GM10248 (cell line): ENCODE data around the gene RPL3.

Experiments used
- CTCF ChIA-PET: fragments of 300-600 bp; sonication (Branson Sonifier 250); formaldehyde crosslinking; extraction: SDS; loops from one replicate; lab custom pipeline; 2021; ENCODE audit warnings: antibody characterized with exemption; lab: Yijun Ruan, JAX
- POLR2A ChIA-PET: fragments of 350-650 bp; sonication (Branson Sonifier 250); formaldehyde crosslinking; extraction: SDS; loops from one replicate; lab custom pipeline; 2020; ENCODE audit warnings: antibody characterized with exemption; lab: Yijun Ruan, JAX
- DNase-seq: peaks from one replicate; pipeline ENCODE4 v3.0.0; 2012; ENCODE audit errors: extremely low spot score
- TF ChIP-seq, protein P1 (sequence below): IDR thresholded peaks from 2 replicates; pipeline ENCODE4 v1.5.1; 2012; ENCODE audit warnings: mild to moderate bottlenecking, low read depth; ENCODE audit errors: extremely low read depth, missing control alignments, control extremely low read depth

RPL3 gene

DNA sequence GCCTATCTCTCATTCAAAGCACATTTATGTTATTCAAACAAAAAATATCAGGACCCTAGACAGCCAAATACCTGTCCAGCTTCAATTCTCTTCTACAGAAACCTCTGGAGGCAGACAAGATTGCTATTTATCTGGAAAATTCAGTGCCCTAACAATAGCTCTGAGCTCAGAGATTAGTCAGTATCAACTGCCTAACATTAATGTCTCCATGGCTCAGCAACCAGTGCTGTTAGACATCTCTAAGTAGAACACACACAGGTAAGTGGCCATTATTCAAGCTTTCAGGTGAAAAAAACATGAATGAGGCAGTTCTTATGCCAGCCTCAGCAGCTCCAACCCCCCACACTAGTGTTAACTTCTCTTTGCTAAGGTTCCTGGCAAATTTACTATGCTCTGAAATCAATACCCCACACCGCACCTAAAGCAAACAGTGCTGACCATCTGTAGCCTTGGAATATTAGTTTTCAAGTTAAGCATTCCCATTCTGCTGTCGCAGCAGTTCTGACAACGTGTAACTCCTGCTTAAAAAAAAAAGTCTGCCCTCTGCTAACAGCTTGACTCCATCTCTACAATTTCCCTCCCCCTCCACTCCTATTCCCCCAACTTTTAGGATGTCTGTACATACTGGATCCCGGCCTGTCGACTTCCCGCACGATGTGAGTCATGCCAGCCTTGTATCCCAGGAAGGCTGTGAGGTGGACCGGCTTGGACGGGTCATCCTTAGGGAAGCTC, 1.5 kb downstream of the RPL3 start:
- ChIA-PET CTCF (interaction anchor here (0.9 to 7.2 kb wide), 16 partner anchors 8 to 726 kb away, joined by 3 to 106 read pairs (median 4); partner anchors contain the start of gene ATF4), POLR2A (interaction anchor here (0.5 to 6.4 kb wide), 29 partner anchors 8 to 726 kb away, joined by 3 to 69 read pairs (median 4); partner anchors contain the start of genes ATF4, CBX7, MIEF1 and TAB1)
- DNase-seq = no peak
- TF ChIP-seq, protein P1, sequence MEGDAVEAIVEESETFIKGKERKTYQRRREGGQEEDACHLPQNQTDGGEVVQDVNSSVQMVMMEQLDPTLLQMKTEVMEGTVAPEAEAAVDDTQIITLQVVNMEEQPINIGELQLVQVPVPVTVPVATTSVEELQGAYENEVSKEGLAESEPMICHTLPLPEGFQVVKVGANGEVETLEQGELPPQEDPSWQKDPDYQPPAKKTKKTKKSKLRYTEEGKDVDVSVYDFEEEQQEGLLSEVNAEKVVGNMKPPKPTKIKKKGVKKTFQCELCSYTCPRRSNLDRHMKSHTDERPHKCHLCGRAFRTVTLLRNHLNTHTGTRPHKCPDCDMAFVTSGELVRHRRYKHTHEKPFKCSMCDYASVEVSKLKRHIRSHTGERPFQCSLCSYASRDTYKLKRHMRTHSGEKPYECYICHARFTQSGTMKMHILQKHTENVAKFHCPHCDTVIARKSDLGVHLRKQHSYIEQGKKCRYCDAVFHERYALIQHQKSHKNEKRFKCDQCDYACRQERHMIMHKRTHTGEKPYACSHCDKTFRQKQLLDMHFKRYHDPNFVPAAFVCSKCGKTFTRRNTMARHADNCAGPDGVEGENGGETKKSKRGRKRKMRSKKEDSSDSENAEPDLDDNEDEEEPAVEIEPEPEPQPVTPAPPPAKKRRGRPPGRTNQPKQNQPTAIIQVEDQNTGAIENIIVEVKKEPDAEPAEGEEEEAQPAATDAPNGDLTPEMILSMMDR = no peak

DNA sequence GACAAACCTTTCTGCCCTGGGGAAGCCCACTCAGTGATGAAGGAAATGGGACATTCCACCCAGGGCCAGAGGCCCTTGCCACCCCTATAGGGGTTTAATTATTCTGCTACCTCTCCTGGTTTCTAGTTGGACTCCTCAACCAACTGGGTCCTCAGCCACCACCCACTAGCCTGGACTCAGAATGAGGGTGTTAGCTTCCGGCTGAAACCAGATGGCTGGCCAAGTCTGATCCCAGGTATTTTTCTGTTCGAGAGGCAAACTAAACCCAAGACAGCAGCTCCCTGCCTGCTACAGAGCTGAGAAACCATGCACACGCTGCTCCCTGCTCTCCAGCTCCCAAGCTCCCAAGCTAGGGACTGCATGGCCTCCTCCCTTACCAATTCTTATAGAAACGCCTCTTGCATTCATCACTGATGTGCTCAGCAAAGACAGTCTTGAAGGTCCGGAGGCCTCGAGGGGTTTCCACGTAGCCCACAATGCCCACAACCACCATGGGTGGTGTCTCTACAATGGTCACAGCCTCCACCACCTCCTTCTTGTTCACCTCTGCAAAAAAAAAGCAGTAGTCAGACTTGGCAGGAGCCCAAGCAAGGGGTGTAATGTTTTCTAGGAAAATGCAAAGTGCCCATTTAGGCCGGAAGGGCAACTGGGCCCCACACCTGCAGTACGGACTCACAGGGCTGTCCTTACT, 2.2 kb downstream of the RPL3 start:
- ChIA-PET CTCF (interaction anchor here (0.6 to 7.2 kb wide), 24 partner anchors 12 to 727 kb away, joined by 3 to 106 read pairs (median 4); partner anchors contain the start of genes ATF4 and CBX7), POLR2A (interaction anchor here (0.8 to 6.4 kb wide), 11 partner anchors 7 to 211 kb away, joined by 3 to 69 read pairs (median 3); partner anchors contain the start of genes ATF4, MIEF1 and TAB1)
- DNase-seq = no peak
- TF ChIP-seq, protein P1 = no peak

- DNase-seq = peak; percentile 64
- TF ChIP-seq, protein P1 = peak; percentile 68
- ChIA-PET POLR2A (interaction anchor here (0.5 to 6.4 kb wide), 11 partner anchors 11 to 212 kb away, joined by 3 to 69 read pairs (median 3); partner anchors contain the start of genes ATF4, MIEF1 and TAB1), CTCF (interaction anchor here (0.6 to 7.2 kb wide), 26 partner anchors 12 to 728 kb away, joined by 3 to 106 read pairs (median 4); partner anchors contain the start of gene CBX7)
These were observed 2.9 kb downstream of the RPL3 start for GRCh38 chr22:39316440-39317083.

GRCh38 chr22:39315389-39315788, 4.0 kb downstream of the RPL3 start:
- ChIA-PET POLR2A (interaction anchor here (0.6 to 6.4 kb wide), 6 partner anchors 9 to 242 kb away, joined by 3 to 69 read pairs (median 3); no protein-coding TSS in a partner anchor), CTCF (interaction anchor here (1.0 to 7.2 kb wide), 13 partner anchors 11 to 446 kb away, joined by 3 to 106 read pairs (median 4); no protein-coding TSS in a partner anchor)
- no peak for DNase-seq
- TF ChIP-seq, protein P1 = no peak

DNA sequence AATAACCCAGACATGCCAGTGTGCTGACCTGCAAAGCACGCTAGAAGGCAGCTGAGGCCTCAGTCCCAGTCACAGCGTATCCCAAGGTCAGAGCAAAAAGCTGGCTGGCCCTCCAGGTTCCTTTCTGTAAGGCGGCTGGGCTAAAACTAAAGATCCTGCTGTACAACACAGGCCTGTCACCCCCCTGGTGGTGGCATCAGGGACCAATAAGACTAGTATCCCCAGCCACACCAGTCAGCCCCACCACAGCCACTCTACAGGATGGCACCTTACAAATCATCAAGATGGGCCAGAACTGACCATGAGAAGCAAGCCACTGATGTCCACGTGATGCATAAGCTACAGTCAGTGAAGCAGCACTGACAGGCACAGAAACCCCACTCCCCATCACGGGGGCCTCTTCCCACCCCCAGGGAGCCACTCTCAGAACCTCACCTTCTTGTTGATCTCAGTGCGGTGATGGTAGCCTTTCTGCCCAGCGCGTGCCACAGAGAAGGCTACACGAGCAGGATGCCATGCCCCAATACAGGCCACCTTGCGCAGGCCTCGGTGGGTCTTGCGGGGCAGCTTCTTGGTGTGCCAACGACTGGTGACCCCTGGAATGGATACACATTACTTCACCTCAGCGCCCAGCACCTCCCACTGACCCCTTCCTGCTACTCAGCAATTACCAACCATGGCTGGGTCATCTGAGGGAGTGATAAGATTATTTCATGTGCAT, 5.0 kb downstream of the RPL3 start:
- TF ChIP-seq, protein P1 = no peak
- CTCF ChIA-PET = interaction anchor here (1.0 to 7.2 kb wide), 8 partner anchors 10 to 545 kb away, joined by 3 to 106 read pairs (median 4); no protein-coding TSS in a partner anchor
- POLR2A ChIA-PET = interaction anchor here (0.6 to 6.4 kb wide), 5 partner anchors 9 to 241 kb away, joined by 3 to 69 read pairs (median 3); no protein-coding TSS in a partner anchor
- DNase-seq = no peak
